ENCODE data around the gene APOBR. TPM values are rescaled to one million over a fixed set of nuclear protein-coding genes. Genes with fewer than 3 reads are reported as not detected.

The APOBR gene
- total and polyA plus RNA-seq, 10 of the 15 experiments (the other 5 are each of a cell fraction or from before 2014, with no cell fraction given), result 0.04 to 2.5 (median 0.54) TPM; not detected in 1

DNA sequence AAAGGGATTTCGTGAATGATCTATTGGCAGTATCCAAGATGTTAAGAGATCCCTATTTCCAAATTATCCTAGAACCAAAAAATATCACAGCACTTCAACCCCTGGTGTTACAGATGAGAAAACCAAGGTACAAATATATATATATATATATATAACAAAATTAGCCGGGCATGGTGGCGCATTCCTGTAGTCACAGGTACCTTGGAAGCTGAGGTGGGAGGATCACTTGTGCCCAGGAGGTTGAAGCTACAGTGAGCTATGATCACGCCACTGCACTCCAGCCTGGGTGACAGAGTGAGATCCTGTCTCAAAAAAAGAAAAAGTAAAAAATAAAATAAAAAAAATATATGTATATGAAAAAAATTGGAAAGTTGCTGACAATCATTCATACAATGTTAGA, 1.9 kb upstream of the APOBR start:
- RAD21 ChIA-PET (ENCODE audit: unreplicated experiment), result interaction anchor here (0.6 to 1.8 kb wide), 3 partner anchors 61 to 1503 kb away, joined by 3 to 4 read pairs (median 4); partner anchors contain the start of gene SGF29
- WGBS (ENCODE audit: insufficient coverage, insufficient replicate concordance, low lambda C conversion rate, missing lambda C conversion rate), result 21% methylated on average over 4 of the region's 4 CpGs
- H3K4me3 ChIP-seq, result peak overlapping the region; percentile 91; the same call in 1 of the 2 replicates
- POLR2A ChIA-PET, result interaction anchor here (1.4 to 1.5 kb wide), 2 partner anchors 21 to 64 kb away, joined by 3 to 8 read pairs; no protein-coding TSS in a partner anchor
- TF ChIP-seq SMC3 (IDR thresholded peaks at IDR 0.05; ENCODE audit: borderline replicate concordance, low read length) (no peak), PAX8 (IDR thresholded peaks at IDR 0.05) (0 out of 2 replicates have a peak, but pooled peaks have one; percentile 7), HDAC6 (IDR thresholded peaks at IDR 0.05; ENCODE audit: unreplicated experiment) (no peak), MEF2B (IDR thresholded peaks at IDR 0.05; ENCODE audit: partially characterized antibody, poor library complexity, severe bottlenecking) (no peak)
- peaks cover 0 to 2% of the 10 kb centered on the region in 2 experiments; a peak in 1 of 4 replicates for H3K36me3 ChIP-seq (ENCODE audit: control insufficient read depth in 2 of 2, insufficient read depth in 2 of 2, low read length in 1 of 2)
- peaks cover 6% of the 10 kb centered on the region for H3K79me2 ChIP-seq (ENCODE audit: control insufficient read depth, insufficient read depth, low read length)
- no peaks in the 10 kb centered on the region for H3K9me3 ChIP-seq (replicated peaks; ENCODE audit: control insufficient read depth, insufficient read depth, low read length)
- peaks cover 38% of the 10 kb centered on the region for H3K4me1 ChIP-seq (ENCODE audit: control insufficient read depth, insufficient read depth, low read length)
- peak overlapping the region; percentile 95 for H2AFZ ChIP-seq (ENCODE audit: control insufficient read depth, low read depth, low read length)
- FAIRE-seq (no peak), ATAC-seq (no peak), DNase-seq (ENCODE audit: low read depth, low spot score) (no peak)
- intact Hi-C loops (cut with micrococcal nuclease; ENCODE audit: unreplicated experiment) (loop anchor here (5.0 to 10.0 kb wide), 2 partner anchors 60 to 432 kb away; partner anchors contain the start of genes RABEP2 and SGF29), in situ Hi-C loops (cut with MboI) (no loop called here)
- SMC1A ChIA-PET (ENCODE audit: uncharacterized antibody, unreplicated experiment), result interaction anchor here (0.9 to 1.0 kb wide), 2 partner anchors 18 to 63 kb away, joined by 3 read pairs; no protein-coding TSS in a partner anchor
- H3K4me2 ChIP-seq (ENCODE audit: control insufficient read depth, insufficient read depth), result peak overlapping the region; percentile 40
- BruUV-seq (replicated peaks), result no TSS peak
- H3K27me3 ChIP-seq (replicated peaks in 1 of 2; ENCODE audit: control insufficient read depth in 2 of 2, insufficient read depth in 2 of 2, low read length in 1 of 2), result no peaks in the 10 kb centered on the region
- no peaks in the 10 kb centered on the region for H4K20me1 ChIP-seq (ENCODE audit: control insufficient read depth, insufficient read depth)
- H3K9ac ChIP-seq (ENCODE audit: control insufficient read depth, insufficient read depth, low read length), result peak overlapping the region; percentile 86
- peak overlapping the region; percentile 97 for H3K27ac ChIP-seq (ENCODE audit: control insufficient read depth, insufficient read depth)
- CTCF ChIA-PET, result interaction anchor here (0.9 to 1.1 kb wide), 2 partner anchors 20 to 124 kb away, joined by 3 to 5 read pairs; partner anchors contain the start of gene NPIPB7

- Histone ChIP-seq H4K20me1 (ENCODE audit: control insufficient read depth, insufficient read depth) (no peaks in the 10 kb centered on the region), H3K4me3 (no peak overlapping the region), H3K36me3 (ENCODE audit: control insufficient read depth in 2 of 2, insufficient read depth in 2 of 2, low read length in 1 of 2) (no peaks in the 10 kb centered on the region), H3K4me2 (ENCODE audit: control insufficient read depth, insufficient read depth) (peak overlapping the region; percentile 98; the same call in 1 of the 2 replicates), H3K27ac (ENCODE audit: control insufficient read depth, insufficient read depth) (peak overlapping the region; percentile 91), H3K27me3 (replicated peaks in 1 of 2; ENCODE audit: control insufficient read depth in 2 of 2, insufficient read depth in 2 of 2, low read length in 1 of 2) (no peaks in the 10 kb centered on the region), H3K4me1 (ENCODE audit: control insufficient read depth, insufficient read depth, low read length) (peaks cover 30% of the 10 kb centered on the region), H3K9me3 (replicated peaks; ENCODE audit: control insufficient read depth, insufficient read depth, low read length) (no peaks in the 10 kb centered on the region), H3K9ac (ENCODE audit: control insufficient read depth, insufficient read depth, low read length) (peak overlapping the region; percentile 77; the same call in 1 of the 2 replicates), H2AFZ (ENCODE audit: control insufficient read depth, low read depth, low read length) (peak overlapping the region; percentile 90; the same call in 1 of the 2 replicates), H3K79me2 (ENCODE audit: control insufficient read depth, insufficient read depth, low read length) (peaks cover 6% of the 10 kb centered on the region)
- DNase-seq (ENCODE audit: low read depth, low spot score) (no peak), ATAC-seq (no peak), FAIRE-seq (no peak)
- ChIA-PET CTCF (interaction anchor here (1.7 kb wide), 1 partner anchor 12 kb away, joined by 5 read pairs; no protein-coding TSS in a partner anchor), SMC1A (ENCODE audit: uncharacterized antibody, unreplicated experiment) (no interaction called here), RAD21 (ENCODE audit: unreplicated experiment) (interaction anchor here (1.3 kb wide), 1 partner anchor 8 kb away, joined by 3 read pairs; no protein-coding TSS in a partner anchor), POLR2A (interaction anchor here (0.6 to 1.2 kb wide), 2 partner anchors 12 to 19 kb away, joined by 3 read pairs; partner anchors contain the start of gene IL27)
- 83% methylated on average over 10 of the region's 13 CpGs for WGBS (ENCODE audit: insufficient coverage, insufficient replicate concordance, low lambda C conversion rate, missing lambda C conversion rate)
- BruUV-seq (replicated peaks), result TSS peak; percentile 60
- in situ Hi-C loops (cut with MboI) (no loop called here), intact Hi-C loops (cut with micrococcal nuclease; ENCODE audit: unreplicated experiment) (loop anchor here (10.0 kb wide), 1 partner anchor 430 kb away; the partner anchor contains the start of gene RABEP2)
- no peak for TF ChIP-seq CEBPB (IDR thresholded peaks at IDR 0.05; ENCODE audit: borderline replicate concordance in 1 of 2, low read depth in 2 of 2, low read length in 2 of 2)
- no peak for TF ChIP-seq EP300 (IDR thresholded peaks at IDR 0.05; ENCODE audit: borderline replicate concordance in 1 of 2, control insufficient read depth in 1 of 2, low read depth in 2 of 2, low read length in 2 of 2)
- TF ChIP-seq CHD1 (IDR thresholded peaks at IDR 0.05; ENCODE audit: low read depth, low read length), result no peak
- TF ChIP-seq, protein P1, sequence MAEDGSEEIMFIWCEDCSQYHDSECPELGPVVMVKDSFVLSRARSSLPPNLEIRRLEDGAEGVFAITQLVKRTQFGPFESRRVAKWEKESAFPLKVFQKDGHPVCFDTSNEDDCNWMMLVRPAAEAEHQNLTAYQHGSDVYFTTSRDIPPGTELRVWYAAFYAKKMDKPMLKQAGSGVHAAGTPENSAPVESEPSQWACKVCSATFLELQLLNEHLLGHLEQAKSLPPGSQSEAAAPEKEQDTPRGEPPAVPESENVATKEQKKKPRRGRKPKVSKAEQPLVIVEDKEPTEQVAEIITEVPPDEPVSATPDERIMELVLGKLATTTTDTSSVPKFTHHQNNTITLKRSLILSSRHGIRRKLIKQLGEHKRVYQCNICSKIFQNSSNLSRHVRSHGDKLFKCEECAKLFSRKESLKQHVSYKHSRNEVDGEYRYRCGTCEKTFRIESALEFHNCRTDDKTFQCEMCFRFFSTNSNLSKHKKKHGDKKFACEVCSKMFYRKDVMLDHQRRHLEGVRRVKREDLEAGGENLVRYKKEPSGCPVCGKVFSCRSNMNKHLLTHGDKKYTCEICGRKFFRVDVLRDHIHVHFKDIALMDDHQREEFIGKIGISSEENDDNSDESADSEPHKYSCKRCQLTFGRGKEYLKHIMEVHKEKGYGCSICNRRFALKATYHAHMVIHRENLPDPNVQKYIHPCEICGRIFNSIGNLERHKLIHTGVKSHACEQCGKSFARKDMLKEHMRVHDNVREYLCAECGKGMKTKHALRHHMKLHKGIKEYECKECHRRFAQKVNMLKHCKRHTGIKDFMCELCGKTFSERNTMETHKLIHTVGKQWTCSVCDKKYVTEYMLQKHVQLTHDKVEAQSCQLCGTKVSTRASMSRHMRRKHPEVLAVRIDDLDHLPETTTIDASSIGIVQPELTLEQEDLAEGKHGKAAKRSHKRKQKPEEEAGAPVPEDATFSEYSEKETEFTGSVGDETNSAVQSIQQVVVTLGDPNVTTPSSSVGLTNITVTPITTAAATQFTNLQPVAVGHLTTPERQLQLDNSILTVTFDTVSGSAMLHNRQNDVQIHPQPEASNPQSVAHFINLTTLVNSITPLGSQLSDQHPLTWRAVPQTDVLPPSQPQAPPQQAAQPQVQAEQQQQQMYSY (CRISPR knock-in tag; IDR thresholded peaks at IDR 0.05), result no peak
Observed at GRCh38 chr16:28495098-28495793, 803 bp downstream of the APOBR start.

All from GM12878 (cell line).